ENCODE data around the gene IL1RN.

The IL1RN gene

DNA sequence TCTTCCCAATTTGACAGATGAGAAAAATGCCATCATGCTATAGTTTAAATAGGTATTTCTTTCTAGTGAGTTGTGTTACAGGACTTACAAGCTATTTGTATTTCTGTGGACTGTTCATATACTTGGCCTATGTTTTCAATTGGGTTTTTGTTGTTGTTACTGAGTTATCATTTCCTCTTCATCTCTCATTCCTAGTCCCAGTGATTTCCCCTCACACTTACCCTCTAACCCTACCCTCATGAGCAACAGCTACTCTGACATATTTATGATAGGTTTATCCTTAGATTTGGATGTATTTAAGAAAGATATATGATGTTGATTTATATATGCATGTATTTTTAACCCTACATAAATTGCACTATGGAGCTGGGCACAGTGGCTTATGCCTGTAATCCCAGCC is 35.5 kb downstream of the IL1RN start:
- no peak for DNase-seq (ENCODE audit: low read depth)
- TF ChIP-seq, protein P1, sequence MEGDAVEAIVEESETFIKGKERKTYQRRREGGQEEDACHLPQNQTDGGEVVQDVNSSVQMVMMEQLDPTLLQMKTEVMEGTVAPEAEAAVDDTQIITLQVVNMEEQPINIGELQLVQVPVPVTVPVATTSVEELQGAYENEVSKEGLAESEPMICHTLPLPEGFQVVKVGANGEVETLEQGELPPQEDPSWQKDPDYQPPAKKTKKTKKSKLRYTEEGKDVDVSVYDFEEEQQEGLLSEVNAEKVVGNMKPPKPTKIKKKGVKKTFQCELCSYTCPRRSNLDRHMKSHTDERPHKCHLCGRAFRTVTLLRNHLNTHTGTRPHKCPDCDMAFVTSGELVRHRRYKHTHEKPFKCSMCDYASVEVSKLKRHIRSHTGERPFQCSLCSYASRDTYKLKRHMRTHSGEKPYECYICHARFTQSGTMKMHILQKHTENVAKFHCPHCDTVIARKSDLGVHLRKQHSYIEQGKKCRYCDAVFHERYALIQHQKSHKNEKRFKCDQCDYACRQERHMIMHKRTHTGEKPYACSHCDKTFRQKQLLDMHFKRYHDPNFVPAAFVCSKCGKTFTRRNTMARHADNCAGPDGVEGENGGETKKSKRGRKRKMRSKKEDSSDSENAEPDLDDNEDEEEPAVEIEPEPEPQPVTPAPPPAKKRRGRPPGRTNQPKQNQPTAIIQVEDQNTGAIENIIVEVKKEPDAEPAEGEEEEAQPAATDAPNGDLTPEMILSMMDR (IDR thresholded peaks at IDR 0.05; ENCODE audit: low read length, missing control alignments), result no peak
- H3K4me3 ChIP-seq (replicated peaks; ENCODE audit: low read depth, low read length), result no peak overlapping the region

DNA sequence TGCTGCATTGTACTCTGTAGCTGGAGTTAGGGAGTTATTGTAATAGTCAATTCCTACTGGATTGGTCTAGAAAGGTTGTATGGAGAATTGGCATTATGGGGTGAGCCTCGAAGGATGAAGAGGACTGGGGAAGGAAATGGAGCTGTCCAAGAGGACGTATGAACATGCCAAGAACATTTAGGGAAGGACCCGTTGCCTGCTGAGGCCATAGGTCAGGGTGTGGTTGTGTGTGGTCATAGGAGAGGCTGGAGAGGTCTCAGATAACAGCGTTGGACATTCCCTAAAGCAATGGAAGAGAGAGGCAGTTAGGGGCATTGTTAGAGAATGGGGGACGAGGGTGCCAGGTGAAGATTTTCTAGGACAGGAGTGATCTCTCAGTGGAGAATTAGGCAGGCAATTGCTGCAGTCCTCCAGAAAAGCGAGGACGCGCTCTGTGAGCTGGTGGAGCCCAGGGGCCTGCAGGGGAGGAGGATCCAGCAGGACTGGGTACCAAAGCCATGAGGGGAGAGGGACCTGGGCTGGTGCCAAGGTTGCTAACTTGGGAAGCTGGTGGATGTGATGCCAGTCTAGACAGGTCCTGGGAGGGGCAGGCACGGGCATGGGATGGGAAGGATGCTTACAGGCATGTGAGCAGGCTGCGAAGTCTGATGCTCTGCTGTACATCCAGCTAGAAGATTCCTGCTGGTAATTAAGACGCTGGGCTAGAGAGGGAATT is 37.0 kb downstream of the IL1RN start:
- DNase-seq (ENCODE audit: low read depth), result no peak
- H3K4me3 ChIP-seq (replicated peaks; ENCODE audit: low read depth, low read length), result no peak overlapping the region
- TF ChIP-seq, protein P1 (IDR thresholded peaks at IDR 0.05; ENCODE audit: low read length, missing control alignments), result no peak

DNA sequence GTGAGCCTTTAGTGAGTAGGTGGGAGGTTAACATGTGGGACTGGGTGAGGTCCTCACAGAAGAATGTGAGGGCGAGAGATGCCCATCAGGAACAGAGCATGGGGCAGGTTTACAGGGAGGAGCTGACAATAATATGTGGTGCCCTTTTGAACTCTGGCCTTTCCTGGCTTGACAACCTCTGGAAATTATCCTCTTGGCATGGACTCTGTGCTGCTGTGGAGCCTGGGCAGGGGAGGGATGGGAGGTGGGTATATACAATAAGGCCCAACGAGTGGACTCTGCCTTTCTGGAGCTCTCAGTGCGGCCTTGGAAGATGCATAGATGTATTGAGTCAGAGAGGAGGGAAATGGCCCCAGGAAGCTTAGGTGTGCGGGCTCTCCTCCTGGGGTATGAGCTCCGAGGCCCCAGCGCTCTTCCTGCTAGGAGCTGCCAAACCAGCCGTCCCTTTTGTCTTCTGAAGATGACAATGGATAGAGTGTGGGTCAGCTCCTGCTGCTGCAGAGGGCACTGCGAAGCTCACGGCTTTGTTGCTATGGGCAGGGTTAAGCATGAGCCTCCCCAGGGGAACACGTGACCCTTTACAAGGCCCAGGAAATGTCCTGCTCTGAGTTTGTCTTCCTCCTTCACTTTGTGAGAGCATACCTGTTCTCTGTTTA is 37.7 kb downstream of the IL1RN start:
- H3K4me3 ChIP-seq (replicated peaks; ENCODE audit: low read depth, low read length), result no peak overlapping the region
- TF ChIP-seq, protein P1 (IDR thresholded peaks at IDR 0.05; ENCODE audit: low read length, missing control alignments), result no peak
- no peak for DNase-seq (ENCODE audit: low read depth)

DNA sequence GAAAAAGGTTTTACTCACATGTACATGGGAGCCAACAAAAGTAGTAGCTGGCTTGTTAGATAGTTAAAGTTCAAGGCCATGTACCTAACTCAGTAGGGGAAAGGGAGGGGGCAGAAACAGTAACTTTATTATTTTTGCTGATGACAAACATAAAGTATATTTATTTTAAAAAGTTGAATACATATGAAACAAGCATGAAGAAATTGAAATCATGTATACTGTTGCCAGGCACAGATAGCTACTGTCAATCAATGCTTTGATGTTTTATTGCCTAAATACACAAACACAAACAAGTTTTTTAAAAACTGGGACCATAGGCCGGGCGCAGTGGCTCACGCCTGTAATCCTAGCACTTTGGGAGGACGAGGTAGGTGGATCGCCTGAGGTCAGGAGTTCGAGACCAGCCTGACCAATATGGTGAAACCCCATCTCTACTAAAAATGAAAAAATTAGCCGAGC is 38.8 kb downstream of the IL1RN start:
- H3K4me3 ChIP-seq (replicated peaks; ENCODE audit: low read depth, low read length), result no peak overlapping the region
- TF ChIP-seq, protein P1 (IDR thresholded peaks at IDR 0.05; ENCODE audit: low read length, missing control alignments), result no peak
- no peak for DNase-seq (ENCODE audit: low read depth)

DNA sequence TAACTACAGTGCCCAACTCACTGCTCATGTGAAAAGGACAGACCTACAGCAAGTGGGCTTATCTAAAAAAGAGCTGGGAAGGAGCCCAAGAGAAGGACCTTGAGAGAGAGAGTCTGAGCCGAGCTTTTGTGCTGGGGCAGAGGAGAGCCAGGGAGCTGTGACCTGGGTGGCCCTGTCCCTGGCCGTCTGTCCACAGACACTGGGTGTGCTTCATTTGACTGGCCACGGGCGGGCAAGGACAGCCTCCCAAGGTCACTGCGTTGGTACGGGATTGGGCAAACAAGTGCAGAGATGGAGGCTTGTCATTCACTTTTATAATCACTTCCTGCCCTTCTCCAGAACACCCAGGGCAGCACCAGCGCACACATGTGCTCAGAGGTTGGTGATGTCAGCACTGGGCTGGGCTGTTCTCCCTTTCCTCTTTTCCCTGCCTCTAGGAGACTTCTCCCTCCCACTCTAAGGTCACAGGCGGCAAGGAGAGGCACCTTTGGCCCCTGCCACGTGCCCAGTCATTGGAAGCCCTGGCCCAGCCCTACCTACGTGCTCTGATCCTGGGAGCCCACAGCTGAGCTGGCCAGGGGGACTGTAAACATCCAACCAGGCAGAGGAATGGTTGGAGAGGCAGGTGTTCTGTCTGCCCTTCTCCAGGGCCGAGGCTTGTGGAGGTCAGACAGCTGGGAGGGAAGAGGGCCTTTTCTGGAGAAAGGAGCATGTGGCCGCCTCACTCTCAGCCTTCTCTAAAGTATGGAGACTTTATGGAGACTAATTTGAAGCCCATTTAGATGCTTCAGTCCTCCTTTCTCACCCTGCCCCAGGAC is 39.9 kb downstream of the IL1RN start:
- DNase-seq (ENCODE audit: low read depth), result no peak
- TF ChIP-seq, protein P1 (IDR thresholded peaks at IDR 0.05; ENCODE audit: low read length, missing control alignments), result no peak
- H3K4me3 ChIP-seq (replicated peaks; ENCODE audit: low read depth, low read length), result no peak overlapping the region

DNA sequence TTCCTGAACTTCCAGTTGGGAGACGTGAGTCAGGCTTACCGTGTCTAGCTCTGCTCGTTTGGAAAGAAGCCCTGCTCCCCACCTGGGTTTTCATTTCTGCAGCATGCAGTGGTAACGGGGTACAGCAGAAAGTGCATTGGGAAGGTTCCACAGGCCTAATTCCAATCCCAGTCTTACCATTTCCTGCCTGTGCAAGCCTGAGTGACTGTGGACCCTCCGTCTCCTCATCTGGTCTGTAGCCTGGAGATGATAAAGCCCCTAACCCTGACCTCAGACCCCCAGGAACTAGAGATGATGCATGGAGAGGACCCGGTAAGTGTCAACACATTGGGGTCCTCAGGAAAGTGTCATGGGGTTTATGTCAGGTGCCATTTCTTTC is 40.6 kb downstream of the IL1RN start:
- TF ChIP-seq, protein P1 (IDR thresholded peaks at IDR 0.05; ENCODE audit: low read length, missing control alignments), result no peak
- H3K4me3 ChIP-seq (replicated peaks; ENCODE audit: low read depth, low read length), result no peak overlapping the region
- no peak for DNase-seq (ENCODE audit: low read depth)

Measured in fibroblast of pulmonary artery (primary cell).